GM12878 (cell line): ENCODE results near the gene MEGF11. TPM values are rescaled to one million over a fixed set of nuclear protein-coding genes. Genes with fewer than 3 reads are reported as not detected.

Source experiments
- ATAC-seq: fragments of 200-7000 bp; cut with Tn5 transposase; 3 replicates; pipeline ENCODE4 v1.9.1; 2020; ENCODE audit warnings: mild to moderate bottlenecking, moderate library complexity
- BruUV-seq: library from RNA; stranded (reverse); fragments of 400-500 nt; replicated peaks from 2 replicates; lab custom pipeline; 2021; lab: Mats Ljungman, UMichigan
- CTCF ChIA-PET: fragments of 300-600 bp; sonication (Branson Sonifier 250); formaldehyde crosslinking; extraction: SDS; loops from one replicate; lab custom pipeline; 2021; ENCODE audit warnings: inconsistent platforms; lab: Yijun Ruan, JAX
- POLR2A ChIA-PET: fragments of 350-600 bp; formaldehyde crosslinking; extraction: SDS; loops from one replicate; lab custom pipeline; 2021; ENCODE audit warnings: inconsistent platforms; lab: Charles Lee
- RAD21 ChIA-PET: fragments of 300-600 bp; sonication (Branson Sonifier 250); formaldehyde crosslinking; loops from one replicate; lab custom pipeline; 2023; ENCODE audit warnings: antibody characterized with exemption; ENCODE audit not compliant: unreplicated experiment; lab: Charles Lee
- SMC1A ChIA-PET: fragments of 300-600 bp; sonication (Branson Sonifier 250); formaldehyde crosslinking; loops from one replicate; lab custom pipeline; 2023; ENCODE audit not compliant: unreplicated experiment, uncharacterized antibody; lab: Charles Lee
- DNase-seq: peaks from one replicate; pipeline ENCODE4 v3.0.0-alpha.2; 2011; ENCODE audit warnings: low read depth, low spot score
- FAIRE-seq: peaks from 3 replicates; lab custom pipeline; 2011; peaks lifted over from hg19 to GRCh38; lab: Jason Lieb, UNC
- H2AFZ ChIP-seq: 2 replicates; pipeline ENCODE4 v1.6.0; 2011; ENCODE audit warnings: low read depth, low read length, control low read depth; ENCODE audit not compliant: control insufficient read depth
- H3K27ac ChIP-seq: 2 replicates; pipeline ENCODE4 v1.5.1; 2011; ENCODE audit warnings: control low read depth; ENCODE audit not compliant: control insufficient read depth, insufficient read depth
- H3K27me3 ChIP-seq, 2 experiments: replicated peaks in 1 of 2; 2 replicates each; pipeline versions ENCODE4 v1.6.0 to v1.6.1; 2011; ENCODE audit warnings: low read length in 1 of 2; ENCODE audit not compliant: control insufficient read depth in 2 of 2, insufficient read depth in 2 of 2
- H3K36me3 ChIP-seq, 2 experiments: 2 replicates each; pipeline ENCODE4 v1.5.1; 2011; ENCODE audit warnings: low read length in 1 of 2; ENCODE audit not compliant: control insufficient read depth in 2 of 2, insufficient read depth in 2 of 2
- H3K4me1 ChIP-seq: 2 replicates; pipeline ENCODE4 v1.6.1; 2011; ENCODE audit warnings: mild to moderate bottlenecking, low read length, moderate library complexity, mixed read lengths; ENCODE audit not compliant: control insufficient read depth, insufficient read depth
- H3K4me2 ChIP-seq: 2 replicates; pipeline ENCODE4 v1.6.0; 2011; ENCODE audit warnings: control low read depth; ENCODE audit not compliant: control insufficient read depth, insufficient read depth
- H3K4me3 ChIP-seq: fragments of 200-600 bp; sonication (generic); 2 replicates; pipeline ENCODE4 v1.5.1; 2016
- H3K79me2 ChIP-seq: 2 replicates; pipeline ENCODE4 v1.6.0; 2011; ENCODE audit warnings: low read length; ENCODE audit not compliant: control insufficient read depth, insufficient read depth
- H3K9ac ChIP-seq: 2 replicates; pipeline ENCODE4 v1.8.0; 2011; ENCODE audit warnings: low read length, control low read depth, mixed read lengths; ENCODE audit not compliant: control insufficient read depth, insufficient read depth
- H3K9me3 ChIP-seq: replicated peaks from 3 replicates; pipeline ENCODE4 v1.5.1; 2011; ENCODE audit warnings: mild to moderate bottlenecking, low read length; ENCODE audit not compliant: control insufficient read depth, insufficient read depth
- H4K20me1 ChIP-seq: 2 replicates; pipeline ENCODE4 v1.6.0; 2011; ENCODE audit not compliant: control insufficient read depth, insufficient read depth
- CBX3 ChIP-seq: fragments of 200-600 bp; sonication (generic); IDR thresholded peaks from 2 replicates; pipeline ENCODE4 v1.6.1; 2016; ENCODE audit warnings: low read depth, borderline replicate concordance
- HDAC6 ChIP-seq: fragments of 200-600 bp; sonication (generic); IDR thresholded peaks from one replicate; pipeline ENCODE4 v1.8.0; 2017; ENCODE audit warnings: antibody characterized with exemption; ENCODE audit not compliant: unreplicated experiment
- IRF4 ChIP-seq: IDR thresholded peaks from 2 replicates; pipeline ENCODE4 v1.6.1; 2011; ENCODE audit warnings: low read depth, low read length
- JUND ChIP-seq: IDR thresholded peaks from 2 replicates; pipeline ENCODE4 v1.6.1; 2012; ENCODE audit warnings: low read depth, mild to moderate bottlenecking, low read length, improper control_type of control experiment, moderate library complexity
- MEF2A ChIP-seq: IDR thresholded peaks from 2 replicates; pipeline ENCODE4 v1.6.1; 2011; ENCODE audit warnings: low read depth, mild to moderate bottlenecking, low read length, moderate library complexity; ENCODE audit not compliant: insufficient read depth
- NR2C1 ChIP-seq: fragments of 450-650 bp; IDR thresholded peaks from 2 replicates; pipeline ENCODE4 v1.6.1; 2017; ENCODE audit warnings: antibody characterized with exemption, mild to moderate bottlenecking, moderate library complexity
- STAT1 ChIP-seq: fragments of 450-650 bp; conservative IDR thresholded peaks from 2 replicates; pipeline ENCODE4 v1.6.1; 2014; ENCODE audit warnings: antibody characterized with exemption, mild to moderate bottlenecking
- ZSCAN29 ChIP-seq: fragments of 450-650 bp; IDR thresholded peaks from 2 replicates; pipeline ENCODE4 v1.6.1; 2017; ENCODE audit warnings: mild to moderate bottlenecking, moderate library complexity
- WGBS: methylation state at CpG from one replicate; pipeline ENCODE4 v1.1.6; 2016; ENCODE audit warnings: low lambda C conversion rate; ENCODE audit not compliant: insufficient replicate concordance, insufficient coverage; ENCODE audit errors: missing lambda C conversion rate; 5-methylcytosine and 5-hydroxymethylcytosine counted together
- in situ Hi-C: fragments of 300-500 bp; cut with MboI; formaldehyde crosslinking; loops from 9 replicates; pipeline ENCODE4 v1.14.3; 2018; ENCODE audit warnings: mixed read lengths
- intact Hi-C: fragments of 100-400 bp; cut with micrococcal nuclease; formaldehyde crosslinking; loops from one replicate; pipeline ENCODE4 v1.14.2; 2022; ENCODE audit not compliant: unreplicated experiment
- polyA plus RNA-seq, 11 experiments: library from polyadenylated mRNA; depleted of rRNA in 4 of 11; unstranded in 6 of 11; stranded (reverse) in 5 of 11; fragments of >200 nt; fragmentation: Nextera tagmentation in 4 of 11; fragmentation: Illumina TruSeq in 1 of 11; extraction: Ambion mirVana in 4 of 11; extraction: Trizol in 1 of 11; gene quantifications; 1 replicate in 1 of 11; 2 replicates in 10 of 11; pipeline versions ENCODE4 v1.2.1 to v1.2.3, GENCODE V29; 2011 to 2016; ENCODE audit warnings: inconsistent platforms in 2 of 11, missing spikeins in 2 of 11, low read depth in 1 of 11
- total RNA-seq, 4 experiments: library from RNA; depleted of rRNA in 3 of 4; stranded (reverse); fragments of >200 nt in 3 of 4; fragmentation: Illumina TruSeq in 1 of 4; extraction: Trizol in 1 of 4; gene quantifications; 2 replicates each; pipeline versions ENCODE4 v1.2.1 to v1.2.3, GENCODE V29; 2013 to 2021
- TF ChIP-seq, protein P1 (sequence below): fragments of 450-650 bp; IDR thresholded peaks from 2 replicates; pipeline ENCODE4 v1.6.1; 2017; ENCODE audit warnings: low read depth, mild to moderate bottlenecking, moderate library complexity
- TF ChIP-seq, protein P2 (sequence below): fragments of 450-650 bp; IDR thresholded peaks from 2 replicates; pipeline ENCODE4 v1.6.1; 2017; ENCODE audit warnings: mild to moderate bottlenecking
- TF ChIP-seq, protein P3 (sequence below): IDR thresholded peaks from 2 replicates; pipeline ENCODE4 v1.6.1; 2011; ENCODE audit warnings: borderline replicate concordance, low read depth, mild to moderate bottlenecking, moderate library complexity, low read length; ENCODE audit not compliant: insufficient read depth, poor library complexity, severe bottlenecking

Gene MEGF11
- total and polyA plus RNA-seq, 10 of the 15 experiments (the other 5 are each of a cell fraction or from before 2014, with no cell fraction given), result 0.03 to 1.7 (median 0.49) TPM

DNA sequence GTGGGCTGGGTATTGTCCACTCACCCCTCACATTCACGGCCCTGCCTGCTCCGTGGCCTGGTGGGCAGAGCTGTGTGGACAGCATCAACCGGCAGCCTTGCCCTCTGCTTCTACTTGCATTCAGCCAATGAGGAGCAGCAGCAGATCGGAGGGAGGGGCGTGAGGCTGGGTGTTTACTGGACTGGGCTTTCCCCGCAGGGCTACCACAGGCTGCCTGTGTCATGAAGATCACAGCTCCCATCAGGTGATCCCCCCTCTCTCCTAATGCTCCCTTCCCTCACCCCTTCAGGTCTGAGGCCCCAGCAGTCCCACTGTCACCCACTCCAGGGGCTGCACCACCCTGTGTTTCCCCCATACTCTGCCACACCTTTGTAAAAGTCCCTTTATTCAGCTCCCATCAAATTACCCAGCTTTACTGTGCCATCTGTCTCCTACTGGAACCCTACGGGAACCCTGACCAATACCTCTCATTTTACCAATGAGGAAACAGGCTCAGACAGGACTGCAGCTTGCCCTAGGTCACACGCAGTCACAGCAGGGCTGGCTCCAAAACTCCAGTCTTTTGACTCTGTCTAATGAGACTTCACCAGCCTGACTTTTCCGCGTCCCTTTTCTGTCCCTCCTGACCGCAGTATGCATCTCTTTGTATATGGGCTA lies 81.1 kb downstream of the MEGF11 start:
- CTCF ChIA-PET, result interaction anchor here (1.0 kb wide), 1 partner anchor 9 kb away, joined by 3 read pairs; no protein-coding TSS in a partner anchor
- RAD21 ChIA-PET, result no interaction called here
- no peaks in the 10 kb centered on the region for H3K36me3 ChIP-seq
- WGBS, result 57% methylated on average over 11 of the region's 11 CpGs
- no peaks in the 10 kb centered on the region for H4K20me1 ChIP-seq
- H3K4me2 ChIP-seq, result no peak overlapping the region
- peaks cover 8% of the 10 kb centered on the region for H3K4me1 ChIP-seq
- peak; percentile 60 for ATAC-seq
- POLR2A ChIA-PET, result interaction anchor here (0.5 to 0.7 kb wide), 2 partner anchors 11 to 16 kb away, joined by 3 read pairs; no protein-coding TSS in a partner anchor
- H3K79me2 ChIP-seq, result no peaks in the 10 kb centered on the region
- in situ Hi-C loops, result no loop called here
- DNase-seq, result no peak
- no peak for FAIRE-seq
- H3K9ac ChIP-seq, result no peak overlapping the region
- no TSS peak for BruUV-seq
- 0 out of 4 replicates have a peak, but pooled peaks cover 0 to 1% of the 10 kb centered on the region in 2 experiments for H3K27me3 ChIP-seq
- TF ChIP-seq, protein P1, sequence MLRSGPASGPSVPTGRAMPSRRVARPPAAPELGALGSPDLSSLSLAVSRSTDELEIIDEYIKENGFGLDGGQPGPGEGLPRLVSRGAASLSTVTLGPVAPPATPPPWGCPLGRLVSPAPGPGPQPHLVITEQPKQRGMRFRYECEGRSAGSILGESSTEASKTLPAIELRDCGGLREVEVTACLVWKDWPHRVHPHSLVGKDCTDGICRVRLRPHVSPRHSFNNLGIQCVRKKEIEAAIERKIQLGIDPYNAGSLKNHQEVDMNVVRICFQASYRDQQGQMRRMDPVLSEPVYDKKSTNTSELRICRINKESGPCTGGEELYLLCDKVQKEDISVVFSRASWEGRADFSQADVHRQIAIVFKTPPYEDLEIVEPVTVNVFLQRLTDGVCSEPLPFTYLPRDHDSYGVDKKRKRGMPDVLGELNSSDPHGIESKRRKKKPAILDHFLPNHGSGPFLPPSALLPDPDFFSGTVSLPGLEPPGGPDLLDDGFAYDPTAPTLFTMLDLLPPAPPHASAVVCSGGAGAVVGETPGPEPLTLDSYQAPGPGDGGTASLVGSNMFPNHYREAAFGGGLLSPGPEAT, result 0 out of 2 replicates have a peak, but pooled peaks have one; percentile 26
- no peak for TF ChIP-seq CBX3
- TF ChIP-seq, all 136 proteins: peak for 1
- intact Hi-C loops, result no loop called here
- Histone ChIP-seq H3K4me3 (no peak overlapping the region), H2AFZ (no peak overlapping the region), H3K9me3 (no peaks in the 10 kb centered on the region), H3K27ac (no peak overlapping the region)
- SMC1A ChIA-PET, result no interaction called here

DNA sequence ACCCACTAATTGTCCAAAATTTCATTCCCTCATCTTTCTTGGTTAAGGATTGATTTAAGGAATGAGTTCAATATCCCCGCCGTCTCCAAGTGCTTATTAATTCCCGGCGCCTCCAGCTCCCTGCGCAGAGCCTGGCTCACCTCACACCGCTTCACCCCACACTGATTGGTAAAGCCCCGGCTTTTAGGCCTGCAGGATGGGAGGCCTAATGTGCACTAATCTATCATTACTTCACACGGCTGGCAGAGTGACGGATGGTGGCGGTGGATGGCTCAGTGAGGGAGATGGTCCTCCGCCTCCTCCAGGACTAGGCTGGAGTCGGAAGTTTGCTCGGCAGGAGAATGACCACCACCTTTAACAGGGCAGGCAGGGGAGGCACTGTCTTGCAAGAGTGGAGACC lies 81.7 kb downstream of the MEGF11 start:
- DNase-seq, result no peak
- CTCF ChIA-PET, result interaction anchor here (1.0 kb wide), 1 partner anchor 10 kb away, joined by 3 read pairs; no protein-coding TSS in a partner anchor
- SMC1A ChIA-PET, result no interaction called here
- no peaks in the 10 kb centered on the region for H4K20me1 ChIP-seq
- no peak for ATAC-seq
- TF ChIP-seq IRF4, result no peak
- TF ChIP-seq, protein P2, sequence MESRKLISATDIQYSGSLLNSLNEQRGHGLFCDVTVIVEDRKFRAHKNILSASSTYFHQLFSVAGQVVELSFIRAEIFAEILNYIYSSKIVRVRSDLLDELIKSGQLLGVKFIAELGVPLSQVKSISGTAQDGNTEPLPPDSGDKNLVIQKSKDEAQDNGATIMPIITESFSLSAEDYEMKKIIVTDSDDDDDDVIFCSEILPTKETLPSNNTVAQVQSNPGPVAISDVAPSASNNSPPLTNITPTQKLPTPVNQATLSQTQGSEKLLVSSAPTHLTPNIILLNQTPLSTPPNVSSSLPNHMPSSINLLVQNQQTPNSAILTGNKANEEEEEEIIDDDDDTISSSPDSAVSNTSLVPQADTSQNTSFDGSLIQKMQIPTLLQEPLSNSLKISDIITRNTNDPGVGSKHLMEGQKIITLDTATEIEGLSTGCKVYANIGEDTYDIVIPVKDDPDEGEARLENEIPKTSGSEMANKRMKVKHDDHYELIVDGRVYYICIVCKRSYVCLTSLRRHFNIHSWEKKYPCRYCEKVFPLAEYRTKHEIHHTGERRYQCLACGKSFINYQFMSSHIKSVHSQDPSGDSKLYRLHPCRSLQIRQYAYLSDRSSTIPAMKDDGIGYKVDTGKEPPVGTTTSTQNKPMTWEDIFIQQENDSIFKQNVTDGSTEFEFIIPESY, result no peak
- TF ChIP-seq ZSCAN29, result no peak
- no peak for TF ChIP-seq JUND
- no peak for TF ChIP-seq NR2C1
- TF ChIP-seq, protein P3, sequence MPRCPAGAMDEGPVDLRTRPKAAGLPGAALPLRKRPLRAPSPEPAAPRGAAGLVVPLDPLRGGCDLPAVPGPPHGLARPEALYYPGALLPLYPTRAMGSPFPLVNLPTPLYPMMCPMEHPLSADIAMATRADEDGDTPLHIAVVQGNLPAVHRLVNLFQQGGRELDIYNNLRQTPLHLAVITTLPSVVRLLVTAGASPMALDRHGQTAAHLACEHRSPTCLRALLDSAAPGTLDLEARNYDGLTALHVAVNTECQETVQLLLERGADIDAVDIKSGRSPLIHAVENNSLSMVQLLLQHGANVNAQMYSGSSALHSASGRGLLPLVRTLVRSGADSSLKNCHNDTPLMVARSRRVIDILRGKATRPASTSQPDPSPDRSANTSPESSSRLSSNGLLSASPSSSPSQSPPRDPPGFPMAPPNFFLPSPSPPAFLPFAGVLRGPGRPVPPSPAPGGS, result no peak
- TF ChIP-seq MEF2A, result no peak
- TF ChIP-seq HDAC6, result no peak
- TF ChIP-seq STAT1, result no peak
- H2AFZ ChIP-seq, result no peak overlapping the region
- no peak overlapping the region for H3K27ac ChIP-seq
- H3K4me2 ChIP-seq, result no peak overlapping the region
- in situ Hi-C loops (no loop called here), intact Hi-C loops (no loop called here)
- 77% methylated on average over 13 of the region's 13 CpGs for WGBS
- 0 out of 4 replicates have a peak, but pooled peaks cover 0 to 1% of the 10 kb centered on the region in 2 experiments for H3K27me3 ChIP-seq
- H3K4me1 ChIP-seq, result peaks cover 8% of the 10 kb centered on the region
- H3K9me3 ChIP-seq, result no peaks in the 10 kb centered on the region
- no peak overlapping the region for H3K4me3 ChIP-seq
- no peaks in the 10 kb centered on the region for H3K79me2 ChIP-seq
- no TSS peak for BruUV-seq
- POLR2A ChIA-PET, result interaction anchor here (0.5 kb wide), 1 partner anchor 17 kb away, joined by 3 read pairs; no protein-coding TSS in a partner anchor
- no peaks in the 10 kb centered on the region for H3K36me3 ChIP-seq
- FAIRE-seq, result no peak
- H3K9ac ChIP-seq, result no peak overlapping the region
- RAD21 ChIA-PET, result no interaction called here
